Mesenchymal stem cell (in vitro differentiated cells and primary cell): ENCODE results near the gene AHNAK2.
A peak's percentile ranks its signal among the peaks of the same experiment; 100 is the strongest.

ENCODE experiments used
- DNase-seq: peaks from one replicate; pipeline ENCODE4 v3.0.0-alpha.2; 2013
- H2AFZ ChIP-seq: one replicate; pipeline ENCODE4 v1.6.1; 2013; ENCODE audit warnings: low read depth, mild to moderate bottlenecking, control low read depth, inconsistent platforms, low read length, moderate library complexity
- H2AK5ac ChIP-seq: 2 replicates; pipeline ENCODE4 v1.6.1; 2013; ENCODE audit warnings: low read length, moderate library complexity, mild to moderate bottlenecking, inconsistent platforms; ENCODE audit not compliant: severe bottlenecking
- H2BK120ac ChIP-seq: one replicate; pipeline ENCODE4 v1.6.1; 2013; ENCODE audit warnings: low read depth, mild to moderate bottlenecking, inconsistent platforms, low read length, moderate library complexity
- H2BK12ac ChIP-seq, 2 experiments: one replicate each; pipeline ENCODE4 v1.6.1; 2013; ENCODE audit warnings: inconsistent platforms in 2 of 2, low read length in 2 of 2, mild to moderate bottlenecking in 2 of 2, moderate library complexity in 2 of 2, control low read depth in 1 of 2
- H2BK15ac ChIP-seq: one replicate; pipeline ENCODE4 v1.6.1; 2013; ENCODE audit warnings: mild to moderate bottlenecking, low read depth, inconsistent platforms; ENCODE audit not compliant: poor library complexity, severe bottlenecking
- H2BK5ac ChIP-seq: 2 replicates; pipeline ENCODE4 v1.6.1; 2013; ENCODE audit warnings: low read depth, mild to moderate bottlenecking, low read length, control low read depth, inconsistent platforms; ENCODE audit not compliant: poor library complexity, severe bottlenecking
- H3K14ac ChIP-seq, 2 experiments: one replicate each; pipeline ENCODE4 v1.6.1; 2013; ENCODE audit warnings: inconsistent platforms in 2 of 2, low read length in 2 of 2, control low read depth in 1 of 2, mild to moderate bottlenecking in 1 of 2, moderate library complexity in 1 of 2
- H3K18ac ChIP-seq, 2 experiments: one replicate each; pipeline ENCODE4 v1.6.1; 2013; ENCODE audit warnings: inconsistent platforms in 2 of 2, low read length in 2 of 2, control low read depth in 1 of 2, low read depth in 1 of 2, mild to moderate bottlenecking in 1 of 2
- H3K23ac ChIP-seq, 2 experiments: one replicate each; pipeline ENCODE4 v1.6.1; 2013; ENCODE audit warnings: inconsistent platforms in 2 of 2, low read length in 2 of 2, mild to moderate bottlenecking in 2 of 2, moderate library complexity in 2 of 2, control low read depth in 1 of 2
- H3K27ac ChIP-seq: 2 replicates; pipeline ENCODE4 v1.5.1; 2013; ENCODE audit warnings: mild to moderate bottlenecking, moderate library complexity, low read length, control low read depth, inconsistent platforms; ENCODE audit not compliant: poor library complexity, severe bottlenecking
- H3K27me3 ChIP-seq, 2 experiments: 2 replicates each; pipeline versions ENCODE4 v1.6.1 to v1.7.0; 2013; ENCODE audit warnings: low read length in 2 of 2, mild to moderate bottlenecking in 2 of 2, moderate library complexity in 2 of 2, control low read depth in 1 of 2, inconsistent platforms in 1 of 2; ENCODE audit not compliant: control insufficient read depth in 1 of 2, insufficient read depth in 1 of 2
- H3K36me3 ChIP-seq, 2 experiments: 2 replicates each; pipeline versions ENCODE4 v1.6.1 to v1.7.0; 2013; ENCODE audit warnings: low read length in 2 of 2, control low read depth in 1 of 2, inconsistent platforms in 1 of 2, low read depth in 1 of 2, mild to moderate bottlenecking in 1 of 2; ENCODE audit not compliant: insufficient read depth in 2 of 2, control insufficient read depth in 1 of 2
- H3K4ac ChIP-seq, 2 experiments: one replicate each; pipeline ENCODE4 v1.6.1; 2013; ENCODE audit warnings: inconsistent platforms in 2 of 2, low read length in 2 of 2, mild to moderate bottlenecking in 2 of 2, moderate library complexity in 2 of 2, control low read depth in 1 of 2, low read depth in 1 of 2
- H3K4me1 ChIP-seq: 2 replicates; pipeline ENCODE4 v1.6.1; 2013; ENCODE audit warnings: low read depth, low read length, control low read depth; ENCODE audit not compliant: control insufficient read depth, insufficient read depth
- H3K4me2 ChIP-seq: 2 replicates; pipeline ENCODE4 v1.6.1; 2013; ENCODE audit warnings: low read length, mild to moderate bottlenecking, inconsistent platforms; ENCODE audit not compliant: poor library complexity, severe bottlenecking
- H3K4me3 ChIP-seq, 2 experiments: 2 replicates each; pipeline versions ENCODE4 v1.5.1 to v1.7.0; 2013; ENCODE audit warnings: low read length in 2 of 2, mild to moderate bottlenecking in 2 of 2, control low read depth in 1 of 2, low read depth in 1 of 2; ENCODE audit not compliant: insufficient read depth in 1 of 2
- H3K79me1 ChIP-seq: replicated peaks from 2 replicates; pipeline ENCODE4 v1.6.1; 2013; ENCODE audit warnings: mild to moderate bottlenecking, control low read depth, low read length, inconsistent platforms; ENCODE audit not compliant: poor library complexity, severe bottlenecking
- H3K9ac ChIP-seq: 2 replicates; pipeline ENCODE4 v1.7.0; 2013; ENCODE audit warnings: mild to moderate bottlenecking, low read length, moderate library complexity
- H3K9me3 ChIP-seq: 2 replicates; pipeline ENCODE4 v1.7.0; 2013; ENCODE audit warnings: mild to moderate bottlenecking, low read length; ENCODE audit not compliant: control insufficient read depth
- H4K8ac ChIP-seq: one replicate; pipeline ENCODE4 v1.6.1; 2013; ENCODE audit warnings: inconsistent platforms, mild to moderate bottlenecking, low read length, moderate library complexity
- H4K91ac ChIP-seq: one replicate; pipeline ENCODE4 v1.6.1; 2013; ENCODE audit warnings: mild to moderate bottlenecking, low read length, inconsistent platforms
- WGBS: methylation state at CpG from one replicate; pipeline ENCODE4 v1.1.7; 2013; ENCODE audit warnings: mixed read lengths; 5-methylcytosine and 5-hydroxymethylcytosine counted together

The AHNAK2 gene

DNA sequence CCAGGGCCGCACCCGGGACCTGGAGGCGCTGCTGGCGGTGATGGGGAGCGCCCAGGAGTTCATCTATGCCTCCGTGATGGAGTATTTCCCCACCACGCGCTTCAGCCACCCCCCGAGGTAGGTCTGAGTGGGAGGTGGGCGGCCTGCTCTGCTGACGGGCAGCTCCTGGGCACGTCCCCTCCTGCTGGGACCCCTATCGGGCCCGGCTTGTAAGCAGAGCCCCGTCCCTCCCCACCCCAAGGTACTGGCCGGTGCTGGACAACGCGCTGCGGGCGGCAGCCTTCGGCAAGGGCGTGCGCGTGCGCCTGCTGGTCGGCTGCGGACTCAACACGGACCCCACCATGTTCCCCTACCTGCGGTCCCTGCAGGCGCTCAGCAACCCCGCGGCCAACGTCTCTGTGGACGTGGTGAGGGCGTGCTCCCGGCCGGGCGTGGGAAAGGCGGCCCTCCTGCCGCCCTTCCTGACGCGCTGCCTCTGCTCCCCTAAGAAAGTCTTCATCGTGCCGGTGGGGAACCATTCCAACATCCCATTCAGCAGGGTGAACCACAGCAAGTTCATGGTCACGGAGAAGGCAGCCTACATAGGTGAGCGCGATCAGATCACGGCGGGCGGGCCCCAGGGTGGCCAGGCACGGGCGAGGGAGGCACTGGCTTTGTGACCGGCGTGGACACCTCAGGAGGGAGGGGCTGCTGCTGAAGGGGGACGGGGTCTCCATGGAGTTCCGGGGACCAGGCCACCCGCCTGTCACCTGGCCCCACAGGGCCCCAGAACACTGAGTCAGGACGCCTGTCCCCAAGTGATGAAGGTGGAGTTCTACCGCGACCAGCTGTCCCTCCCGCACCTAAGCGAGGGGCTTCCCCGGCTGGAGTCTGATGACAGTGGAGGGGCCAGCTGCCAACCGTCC, 46.2 kb downstream of the AHNAK2 start:
- Histone ChIP-seq H3K9me3 (no peaks in the 10 kb centered on the region), H2AFZ (peak overlapping the region; percentile 11), H2BK5ac (no peak overlapping the region), H3K14ac (peak overlapping the region in 1 of 2 experiments; percentile 69), H3K36me3 (peaks cover 2 to 3% of the 10 kb centered on the region in 2 experiments), H4K91ac (peak overlapping the region; percentile 47), H2BK15ac (peak overlapping the region; percentile 14), H3K4me1 (peaks cover 17% of the 10 kb centered on the region), H4K8ac (no peak overlapping the region), H3K27ac (no peak overlapping the region), H3K4me2 (peak overlapping the region; percentile 85), H3K4me3 (peak overlapping the region; percentile 12 to 69), H3K27me3 (peaks cover 36 to 39% of the 10 kb centered on the region in 2 experiments), H3K23ac (peak overlapping the region in 1 of 2 experiments; percentile 90), H3K4ac (no peak overlapping the region), H3K9ac (no peak overlapping the region), H3K18ac (no peak overlapping the region), H2BK120ac (no peak overlapping the region), H3K79me1 (no peaks in the 10 kb centered on the region), H2AK5ac (no peak overlapping the region), H2BK12ac (peak overlapping the region in 1 of 2 experiments; percentile 48)
- DNase-seq: no peak
- WGBS: 23% methylated on average over 61 of the region's 64 CpGs

DNA sequence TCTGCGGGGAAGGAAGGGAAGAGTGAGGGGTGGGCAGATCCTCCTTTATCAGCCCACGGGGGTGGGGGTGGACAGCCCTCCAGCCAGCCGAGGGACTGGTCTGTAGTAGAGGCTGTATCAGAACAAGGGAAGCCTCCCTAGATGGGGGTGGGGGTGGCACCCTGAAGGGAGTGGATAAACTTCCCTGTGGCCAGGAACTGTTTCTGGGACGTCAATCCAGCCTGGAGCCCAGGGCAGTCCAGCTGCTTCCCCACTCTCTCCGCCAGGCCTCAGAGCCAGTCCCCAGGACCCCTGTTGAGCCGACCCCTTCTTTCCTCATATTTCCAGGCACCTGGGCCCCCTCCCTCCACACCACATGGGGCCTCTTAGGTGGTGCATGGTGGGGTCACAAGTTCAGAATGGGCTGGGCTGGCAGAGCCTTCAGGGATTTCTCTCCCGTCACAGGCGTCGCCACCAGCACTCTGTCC, 46.8 kb downstream of the AHNAK2 start:
- Histone ChIP-seq H3K9ac (no peak overlapping the region), H2AFZ (no peak overlapping the region), H3K23ac (no peak overlapping the region), H3K27ac (no peak overlapping the region), H3K36me3 (peaks cover 0 to 3% of the 10 kb centered on the region in 2 experiments), H3K4me1 (peaks cover 23% of the 10 kb centered on the region), H3K18ac (no peak overlapping the region), H3K4me3 (no peak overlapping the region), H3K79me1 (no peaks in the 10 kb centered on the region), H2BK120ac (no peak overlapping the region), H2BK5ac (no peak overlapping the region), H3K27me3 (peaks cover 36 to 39% of the 10 kb centered on the region in 2 experiments), H3K9me3 (no peaks in the 10 kb centered on the region), H3K4ac (no peak overlapping the region), H2BK12ac (no peak overlapping the region), H3K14ac (no peak overlapping the region), H2BK15ac (no peak overlapping the region), H4K91ac (no peak overlapping the region), H2AK5ac (no peak overlapping the region), H4K8ac (no peak overlapping the region), H3K4me2 (no peak overlapping the region)
- no peak for DNase-seq
- 62% methylated on average over 8 of the region's 9 CpGs for WGBS

DNA sequence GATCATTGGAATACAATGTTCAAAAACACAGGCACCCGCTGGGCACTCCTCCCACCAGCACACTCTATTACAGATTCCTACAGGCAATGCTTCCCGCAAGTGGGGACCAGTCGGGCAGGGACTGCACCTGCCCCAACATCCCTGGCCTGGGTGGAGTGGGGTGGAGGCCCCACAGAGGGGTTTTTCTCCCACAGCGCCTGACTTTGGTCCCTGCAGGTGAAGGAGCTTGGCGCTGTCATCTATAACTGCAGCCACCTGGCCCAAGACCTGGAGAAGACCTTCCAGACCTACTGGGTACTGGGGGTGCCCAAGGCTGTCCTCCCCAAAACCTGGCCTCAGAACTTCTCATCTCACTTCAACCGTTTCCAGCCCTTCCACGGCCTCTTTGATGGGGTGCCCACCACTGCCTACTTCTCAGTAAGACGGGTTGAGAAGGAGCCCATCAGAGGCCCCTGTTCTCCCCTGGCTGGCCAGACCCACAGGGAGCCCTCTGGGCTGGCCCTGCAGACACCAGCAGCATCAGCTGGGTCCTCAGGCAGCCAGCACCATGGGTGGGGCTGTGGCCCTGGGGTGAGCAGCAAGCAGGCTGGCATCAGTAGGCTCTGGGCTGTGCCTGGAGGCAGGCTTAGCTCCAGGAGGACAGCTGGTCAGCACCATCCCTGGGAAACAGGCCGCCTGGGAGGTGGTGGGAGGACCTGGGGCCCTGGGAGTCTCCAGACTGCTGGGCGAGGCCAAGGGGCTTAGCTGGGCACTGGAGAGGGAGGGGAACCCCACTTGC, 47.5 kb downstream of the AHNAK2 start:
- DNase-seq: no peak
- Histone ChIP-seq H3K27me3 (peaks cover 32 to 39% of the 10 kb centered on the region in 2 experiments), H2BK12ac (no peak overlapping the region), H2BK5ac (no peak overlapping the region), H3K14ac (no peak overlapping the region), H3K18ac (no peak overlapping the region), H4K91ac (no peak overlapping the region), H2AK5ac (no peak overlapping the region), H3K4me3 (no peak overlapping the region), H3K79me1 (no peaks in the 10 kb centered on the region), H3K4me2 (no peak overlapping the region), H2BK120ac (no peak overlapping the region), H3K4me1 (peaks cover 29% of the 10 kb centered on the region), H3K9me3 (no peaks in the 10 kb centered on the region), H4K8ac (no peak overlapping the region), H2BK15ac (no peak overlapping the region), H3K4ac (no peak overlapping the region), H3K36me3 (peaks cover 0 to 3% of the 10 kb centered on the region in 2 experiments), H3K27ac (no peak overlapping the region), H2AFZ (no peak overlapping the region), H3K9ac (no peak overlapping the region), H3K23ac (no peak overlapping the region)
- WGBS: 81% methylated on average over 10 of the region's 10 CpGs
